Measurements from ENCODE around the gene LBHD1. TPM values are rescaled to one million over a fixed set of nuclear protein-coding genes. Genes with fewer than 3 reads are reported as not detected.
A peak's percentile ranks its signal among the peaks of the same experiment; 100 is the strongest.

Gene LBHD1
- total and polyA plus RNA-seq, 2 of the 13 experiments (the other 11 are each of a cell fraction or from before 2014, with no cell fraction given): 3.2 to 3.7 TPM

GRCh38 chr11:62621567-62622470 lies 50.2 kb downstream of the LBHD1 start, which contains the start of gene B3GAT3 (continued):
- peak; percentile 90 for TF ChIP-seq HNF1B (CRISPR knock-in tag; IDR thresholded peaks at IDR 0.05)
- no peak for TF ChIP-seq HDAC6 (IDR thresholded peaks at IDR 0.05; ENCODE audit: low read depth, low read length)
- peak; percentile 91 for TF ChIP-seq TEAD3 (CRISPR knock-in tag; optimal IDR thresholded peaks at IDR 0.05; ENCODE audit: borderline replicate concordance)
- TF ChIP-seq ZFP82 (CRISPR knock-in tag; IDR thresholded peaks at IDR 0.05; ENCODE audit: borderline replicate concordance): peak; percentile 85; the same call in 1 of the 2 replicates
- peak; percentile 83 for TF ChIP-seq ZNF792 (CRISPR knock-in tag; IDR thresholded peaks at IDR 0.05)
- peak; percentile 95 for TF ChIP-seq AGO1 (IDR thresholded peaks at IDR 0.05; ENCODE audit: low read depth, low read length, poor library complexity, severe bottlenecking)
- TF ChIP-seq ZNF292 (CRISPR knock-in tag; IDR thresholded peaks at IDR 0.05; ENCODE audit: borderline replicate concordance, low read depth): 0 out of 2 replicates have a peak, but pooled peaks have one; percentile 21
- TF ChIP-seq CAMTA2 (CRISPR knock-in tag; IDR thresholded peaks at IDR 0.05; ENCODE audit: borderline replicate concordance): no peak
- TF ChIP-seq, protein P1, sequence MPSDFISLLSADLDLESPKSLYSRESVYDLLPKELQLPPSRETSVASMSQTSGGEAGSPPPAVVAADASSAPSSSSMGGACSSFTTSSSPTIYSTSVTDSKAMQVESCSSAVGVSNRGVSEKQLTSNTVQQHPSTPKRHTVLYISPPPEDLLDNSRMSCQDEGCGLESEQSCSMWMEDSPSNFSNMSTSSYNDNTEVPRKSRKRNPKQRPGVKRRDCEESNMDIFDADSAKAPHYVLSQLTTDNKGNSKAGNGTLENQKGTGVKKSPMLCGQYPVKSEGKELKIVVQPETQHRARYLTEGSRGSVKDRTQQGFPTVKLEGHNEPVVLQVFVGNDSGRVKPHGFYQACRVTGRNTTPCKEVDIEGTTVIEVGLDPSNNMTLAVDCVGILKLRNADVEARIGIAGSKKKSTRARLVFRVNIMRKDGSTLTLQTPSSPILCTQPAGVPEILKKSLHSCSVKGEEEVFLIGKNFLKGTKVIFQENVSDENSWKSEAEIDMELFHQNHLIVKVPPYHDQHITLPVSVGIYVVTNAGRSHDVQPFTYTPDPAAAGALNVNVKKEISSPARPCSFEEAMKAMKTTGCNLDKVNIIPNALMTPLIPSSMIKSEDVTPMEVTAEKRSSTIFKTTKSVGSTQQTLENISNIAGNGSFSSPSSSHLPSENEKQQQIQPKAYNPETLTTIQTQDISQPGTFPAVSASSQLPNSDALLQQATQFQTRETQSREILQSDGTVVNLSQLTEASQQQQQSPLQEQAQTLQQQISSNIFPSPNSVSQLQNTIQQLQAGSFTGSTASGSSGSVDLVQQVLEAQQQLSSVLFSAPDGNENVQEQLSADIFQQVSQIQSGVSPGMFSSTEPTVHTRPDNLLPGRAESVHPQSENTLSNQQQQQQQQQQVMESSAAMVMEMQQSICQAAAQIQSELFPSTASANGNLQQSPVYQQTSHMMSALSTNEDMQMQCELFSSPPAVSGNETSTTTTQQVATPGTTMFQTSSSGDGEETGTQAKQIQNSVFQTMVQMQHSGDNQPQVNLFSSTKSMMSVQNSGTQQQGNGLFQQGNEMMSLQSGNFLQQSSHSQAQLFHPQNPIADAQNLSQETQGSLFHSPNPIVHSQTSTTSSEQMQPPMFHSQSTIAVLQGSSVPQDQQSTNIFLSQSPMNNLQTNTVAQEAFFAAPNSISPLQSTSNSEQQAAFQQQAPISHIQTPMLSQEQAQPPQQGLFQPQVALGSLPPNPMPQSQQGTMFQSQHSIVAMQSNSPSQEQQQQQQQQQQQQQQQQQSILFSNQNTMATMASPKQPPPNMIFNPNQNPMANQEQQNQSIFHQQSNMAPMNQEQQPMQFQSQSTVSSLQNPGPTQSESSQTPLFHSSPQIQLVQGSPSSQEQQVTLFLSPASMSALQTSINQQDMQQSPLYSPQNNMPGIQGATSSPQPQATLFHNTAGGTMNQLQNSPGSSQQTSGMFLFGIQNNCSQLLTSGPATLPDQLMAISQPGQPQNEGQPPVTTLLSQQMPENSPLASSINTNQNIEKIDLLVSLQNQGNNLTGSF (CRISPR knock-in tag; IDR thresholded peaks at IDR 0.05): peak; percentile 17; the same call in 1 of the 2 replicates
- TF ChIP-seq RARG (CRISPR knock-in tag; IDR thresholded peaks at IDR 0.05; ENCODE audit: low read depth): no peak
- peak; percentile 97 for TF ChIP-seq GABPA (IDR thresholded peaks at IDR 0.05; ENCODE audit: low read depth, low read length)
- TF ChIP-seq GABPA (CRISPR knock-in tag; IDR thresholded peaks at IDR 0.05; ENCODE audit: low read depth): peak; percentile 97
- TF ChIP-seq, protein P2, sequence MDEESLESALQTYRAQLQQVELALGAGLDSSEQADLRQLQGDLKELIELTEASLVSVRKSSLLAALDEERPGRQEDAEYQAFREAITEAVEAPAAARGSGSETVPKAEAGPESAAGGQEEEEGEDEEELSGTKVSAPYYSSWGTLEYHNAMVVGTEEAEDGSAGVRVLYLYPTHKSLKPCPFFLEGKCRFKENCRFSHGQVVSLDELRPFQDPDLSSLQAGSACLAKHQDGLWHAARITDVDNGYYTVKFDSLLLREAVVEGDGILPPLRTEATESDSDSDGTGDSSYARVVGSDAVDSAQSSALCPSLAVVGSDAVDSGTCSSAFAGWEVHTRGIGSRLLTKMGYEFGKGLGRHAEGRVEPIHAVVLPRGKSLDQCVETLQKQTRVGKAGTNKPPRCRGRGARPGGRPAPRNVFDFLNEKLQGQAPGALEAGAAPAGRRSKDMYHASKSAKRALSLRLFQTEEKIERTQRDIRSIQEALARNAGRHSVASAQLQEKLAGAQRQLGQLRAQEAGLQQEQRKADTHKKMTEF (CRISPR knock-in tag; IDR thresholded peaks at IDR 0.05): peak; percentile 97
- TF ChIP-seq PREB (CRISPR knock-in tag; IDR thresholded peaks at IDR 0.05): 0 out of 2 replicates have a peak, but pooled peaks have one; percentile 19
- peak; percentile 80 for TF ChIP-seq ZNF710 (CRISPR knock-in tag; IDR thresholded peaks at IDR 0.05; ENCODE audit: borderline replicate concordance)

Measured in HepG2 (cell line).